Measurements from ENCODE around the gene ANG.

ANG gene

GRCh38 chr14:20676072-20676471 is 12.5 kb upstream of the ANG start:
- DNase-seq (ENCODE audit: low read depth) = no peak

GRCh38 chr14:20679907-20680306 is 8.7 kb upstream of the ANG start:
- DNase-seq (ENCODE audit: low read depth) = no peak

GRCh38 chr14:20680363-20680762 is 8.2 kb upstream of the ANG start:
- no peak for DNase-seq (ENCODE audit: low read depth)

GRCh38 chr14:20680843-20681347 is 7.7 kb upstream of the ANG start:
- DNase-seq (ENCODE audit: low read depth) = no peak

- peak; percentile 75 for DNase-seq (ENCODE audit: low read depth)
Observed at GRCh38 chr14:20681348-20682126, 7.0 kb upstream of the ANG start.

GRCh38 chr14:20682127-20682434 is 6.5 kb upstream of the ANG start:
- no peak for DNase-seq (ENCODE audit: low read depth)

- DNase-seq (ENCODE audit: low read depth) = peak; percentile 66
Observed at GRCh38 chr14:20682435-20683124, 6.0 kb upstream of the ANG start.

GRCh38 chr14:20683125-20683890 is 5.3 kb upstream of the ANG start:
- peak; percentile 65 for DNase-seq (ENCODE audit: low read depth)

- peak; percentile 61 for DNase-seq (ENCODE audit: low read depth)
Observed at GRCh38 chr14:20683891-20684661, 4.5 kb upstream of the ANG start, which contains the start of gene RNASE4. Gene RNASE4, plus strand, starts transcription at chr14:20684560. Its CDS starts 14,812 bp downstream, at chr14:20699372.

- no peak for DNase-seq (ENCODE audit: low read depth)
Observed at GRCh38 chr14:20684662-20685456, 3.7 kb upstream of the ANG start.

- DNase-seq (ENCODE audit: low read depth) = no peak
Observed at GRCh38 chr14:20686386-20687143, 2.0 kb upstream of the ANG start.

- no peak for DNase-seq (ENCODE audit: low read depth)
Observed at GRCh38 chr14:20687362-20688166, 1.0 kb upstream of the ANG start.

GRCh38 chr14:20690848-20691640 is 2.5 kb downstream of the ANG start:
- no peak for DNase-seq (ENCODE audit: low read depth)

GRCh38 chr14:20692116-20692751 is 3.7 kb downstream of the ANG start:
- DNase-seq (ENCODE audit: low read depth) = no peak

- DNase-seq (ENCODE audit: low read depth) = no peak
Observed at GRCh38 chr14:20696764-20697163, 8.2 kb downstream of the ANG start.

GRCh38 chr14:20697273-20698017 is 8.9 kb downstream of the ANG start:
- peak; percentile 48 for DNase-seq (ENCODE audit: low read depth)

GRCh38 chr14:20698018-20698329 is 9.4 kb downstream of the ANG start:
- no peak for DNase-seq (ENCODE audit: low read depth)

GRCh38 chr14:20698934-20699333 is 10.4 kb downstream of the ANG start:
- no peak for DNase-seq (ENCODE audit: low read depth)
